HG03097 (cell line): ENCODE results near the gene SLC50A1.
A peak's percentile ranks its signal among the peaks of the same experiment; 100 is the strongest.

Source experiments
- ATAC-seq: cut with Tn5 transposase; IDR thresholded peaks from one replicate; pipeline ENCODE4 v1.9.1; 2021; ENCODE audit not compliant: unreplicated experiment, low FRiP score

SLC50A1 gene

DNA sequence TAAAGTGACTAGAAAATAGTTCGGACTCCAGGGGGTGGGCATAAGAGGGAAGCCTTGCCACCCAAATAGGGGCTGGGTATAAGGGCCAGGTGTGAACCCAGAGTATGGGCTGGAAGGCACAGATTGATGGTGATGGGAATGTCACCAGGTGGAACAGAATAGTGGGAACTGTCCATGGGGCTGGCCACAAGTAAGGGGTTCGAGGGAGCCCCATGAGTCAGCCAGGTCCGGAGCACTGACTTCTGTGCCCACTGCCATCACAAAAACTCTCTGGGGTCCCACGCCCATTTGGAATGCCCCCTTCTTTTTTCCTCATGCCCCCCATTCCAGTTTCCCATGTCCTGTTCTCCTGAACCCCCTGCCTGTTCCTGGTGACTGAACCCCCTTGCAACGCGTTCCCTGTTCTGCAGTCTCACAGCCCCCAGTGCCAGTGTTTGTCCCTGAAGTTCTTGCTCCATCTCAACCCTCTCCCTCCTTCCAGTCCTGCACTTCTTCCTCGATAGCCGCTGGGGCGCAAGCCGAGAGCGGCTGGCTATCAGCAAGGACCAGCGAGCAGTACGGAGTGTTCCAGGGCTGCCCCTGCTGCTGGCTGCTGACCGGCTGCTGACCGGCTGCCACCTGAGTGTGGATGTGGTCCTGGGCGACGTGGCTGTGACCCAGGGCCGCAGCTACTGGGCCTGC is 45.9 kb downstream of the SLC50A1 start:
- no peak for ATAC-seq

GRCh38 chr1:155182052-155182550 is 46.4 kb downstream of the SLC50A1 start:
- ATAC-seq, result no peak

- no peak for ATAC-seq
These were observed 48.1 kb downstream of the SLC50A1 start for GRCh38 chr1:155183775-155184221.

- ATAC-seq, result no peak
These were observed 48.7 kb downstream of the SLC50A1 start for GRCh38 chr1:155184351-155184811.

DNA sequence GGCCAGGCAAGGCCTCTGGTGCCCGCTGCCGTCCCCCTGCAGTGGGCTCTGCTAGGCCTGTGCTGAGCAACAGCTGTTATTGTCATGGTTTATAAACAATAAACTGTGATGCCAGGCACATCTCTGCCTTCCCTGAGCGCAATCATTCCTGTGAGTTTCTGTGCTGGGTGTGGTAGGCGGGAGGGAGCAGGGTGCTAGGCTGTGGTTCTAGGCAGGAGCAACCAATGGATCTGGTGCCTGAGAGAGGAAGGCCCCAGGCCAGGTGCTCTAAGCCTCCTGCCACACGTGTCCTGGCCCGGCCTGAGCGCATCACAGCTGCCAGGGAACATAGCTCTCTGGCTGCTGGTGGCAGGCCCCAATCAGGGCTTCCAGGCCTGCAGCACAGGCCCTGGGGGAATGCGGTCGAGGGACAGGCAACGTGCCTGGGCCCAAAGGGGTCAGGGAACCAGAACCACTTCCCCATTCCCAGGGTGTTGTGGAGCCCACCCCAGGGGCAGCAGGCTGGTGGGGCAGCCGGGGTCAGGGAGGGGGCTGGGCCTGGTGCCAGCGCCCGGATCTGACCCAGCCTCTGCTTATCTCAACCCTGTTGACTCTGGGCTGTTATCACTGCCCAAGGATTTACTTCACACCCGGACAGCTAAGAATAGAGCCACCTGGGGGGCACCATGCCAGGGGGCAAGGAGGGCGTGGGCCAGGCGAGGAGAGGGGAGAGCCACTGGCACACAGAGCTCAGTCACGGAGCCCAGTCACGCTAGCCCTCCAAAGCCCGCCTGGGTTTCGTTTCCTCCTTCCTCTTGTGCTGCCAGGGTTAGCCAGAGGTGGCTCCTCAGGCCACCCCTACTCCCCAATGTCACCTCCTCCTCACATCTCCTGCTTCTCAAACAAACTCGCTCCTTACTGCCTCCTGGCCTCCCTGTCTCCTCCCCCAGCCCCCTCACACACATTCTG is 49.5 kb downstream of the SLC50A1 start:
- peak; percentile 57 for ATAC-seq

GRCh38 chr1:155185783-155186066 is 50.1 kb downstream of the SLC50A1 start:
- no peak for ATAC-seq

- no peak for ATAC-seq
These were observed 50.6 kb downstream of the SLC50A1 start for GRCh38 chr1:155186067-155186793.

DNA sequence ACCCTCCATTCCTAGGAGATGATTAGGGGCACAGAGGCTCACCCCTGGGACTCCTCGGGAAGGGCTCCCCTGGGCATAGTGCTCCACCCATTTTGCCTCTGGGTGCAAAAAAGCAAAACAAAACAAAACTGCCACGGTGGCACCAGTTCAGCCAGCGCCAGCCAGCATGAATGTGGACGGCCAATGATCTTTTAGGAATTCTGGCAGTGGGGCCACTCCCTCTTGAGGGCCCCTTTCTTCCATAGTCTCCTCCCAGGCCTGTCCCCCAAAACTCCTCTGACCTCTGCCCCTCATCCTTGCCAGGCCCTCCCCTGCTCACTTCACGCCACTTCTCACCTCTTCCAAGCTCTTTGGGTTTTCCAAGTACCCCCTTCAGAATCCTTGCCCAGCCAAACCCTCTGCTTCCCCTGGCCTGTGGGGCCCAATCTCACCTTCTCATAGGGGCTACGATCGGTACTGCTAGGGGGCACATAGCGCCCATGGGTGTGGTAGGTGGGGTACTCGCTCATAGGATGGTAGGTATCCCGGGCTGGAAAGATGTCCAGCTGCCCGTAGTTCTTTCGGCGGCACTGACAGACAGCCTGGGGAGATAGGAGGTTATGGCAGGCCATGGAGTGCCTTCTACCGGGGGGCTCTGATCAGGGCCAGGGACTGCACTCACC is 51.3 kb downstream of the SLC50A1 start:
- no peak for ATAC-seq

- no peak for ATAC-seq
These were observed 51.8 kb downstream of the SLC50A1 start for GRCh38 chr1:155187456-155187891.

GRCh38 chr1:155188268-155188667 is 52.6 kb downstream of the SLC50A1 start:
- ATAC-seq, result no peak
